GM12878 (cell line): ENCODE results near the gene RPL19. TPM values are rescaled to one million over a fixed set of nuclear protein-coding genes. Genes with fewer than 3 reads are reported as not detected.

Source experiments
- ATAC-seq: fragments of 200-7000 bp; cut with Tn5 transposase; 3 replicates; pipeline ENCODE4 v1.9.1; 2020; ENCODE audit warnings: mild to moderate bottlenecking, moderate library complexity
- BruUV-seq: library from RNA; stranded (reverse); fragments of 400-500 nt; replicated peaks from 2 replicates; lab custom pipeline; 2021; lab: Mats Ljungman, UMichigan
- CTCF ChIA-PET: fragments of 300-600 bp; sonication (Branson Sonifier 250); formaldehyde crosslinking; extraction: SDS; loops from one replicate; lab custom pipeline; 2021; ENCODE audit warnings: inconsistent platforms; lab: Yijun Ruan, JAX
- POLR2A ChIA-PET: fragments of 350-600 bp; formaldehyde crosslinking; extraction: SDS; loops from one replicate; lab custom pipeline; 2021; ENCODE audit warnings: inconsistent platforms; lab: Charles Lee
- RAD21 ChIA-PET: fragments of 300-600 bp; sonication (Branson Sonifier 250); formaldehyde crosslinking; loops from one replicate; lab custom pipeline; 2023; ENCODE audit warnings: antibody characterized with exemption; ENCODE audit not compliant: unreplicated experiment; lab: Charles Lee
- SMC1A ChIA-PET: fragments of 300-600 bp; sonication (Branson Sonifier 250); formaldehyde crosslinking; loops from one replicate; lab custom pipeline; 2023; ENCODE audit not compliant: unreplicated experiment, uncharacterized antibody; lab: Charles Lee
- DNase-seq: peaks from one replicate; pipeline ENCODE4 v3.0.0-alpha.2; 2011; ENCODE audit warnings: low read depth, low spot score
- FAIRE-seq: peaks from 3 replicates; lab custom pipeline; 2011; peaks lifted over from hg19 to GRCh38; lab: Jason Lieb, UNC
- H2AFZ ChIP-seq: 2 replicates; pipeline ENCODE4 v1.6.0; 2011; ENCODE audit warnings: low read depth, low read length, control low read depth; ENCODE audit not compliant: control insufficient read depth
- H3K27ac ChIP-seq: 2 replicates; pipeline ENCODE4 v1.5.1; 2011; ENCODE audit warnings: control low read depth; ENCODE audit not compliant: control insufficient read depth, insufficient read depth
- H3K27me3 ChIP-seq, 2 experiments: replicated peaks in 1 of 2; 2 replicates each; pipeline versions ENCODE4 v1.6.0 to v1.6.1; 2011; ENCODE audit warnings: low read length in 1 of 2; ENCODE audit not compliant: control insufficient read depth in 2 of 2, insufficient read depth in 2 of 2
- H3K36me3 ChIP-seq, 2 experiments: 2 replicates each; pipeline ENCODE4 v1.5.1; 2011; ENCODE audit warnings: low read length in 1 of 2; ENCODE audit not compliant: control insufficient read depth in 2 of 2, insufficient read depth in 2 of 2
- H3K4me1 ChIP-seq: 2 replicates; pipeline ENCODE4 v1.6.1; 2011; ENCODE audit warnings: mild to moderate bottlenecking, low read length, moderate library complexity, mixed read lengths; ENCODE audit not compliant: control insufficient read depth, insufficient read depth
- H3K4me2 ChIP-seq: 2 replicates; pipeline ENCODE4 v1.6.0; 2011; ENCODE audit warnings: control low read depth; ENCODE audit not compliant: control insufficient read depth, insufficient read depth
- H3K4me3 ChIP-seq: fragments of 200-600 bp; sonication (generic); 2 replicates; pipeline ENCODE4 v1.5.1; 2016
- H3K79me2 ChIP-seq: 2 replicates; pipeline ENCODE4 v1.6.0; 2011; ENCODE audit warnings: low read length; ENCODE audit not compliant: control insufficient read depth, insufficient read depth
- H3K9ac ChIP-seq: 2 replicates; pipeline ENCODE4 v1.8.0; 2011; ENCODE audit warnings: low read length, control low read depth, mixed read lengths; ENCODE audit not compliant: control insufficient read depth, insufficient read depth
- H3K9me3 ChIP-seq: replicated peaks from 3 replicates; pipeline ENCODE4 v1.5.1; 2011; ENCODE audit warnings: mild to moderate bottlenecking, low read length; ENCODE audit not compliant: control insufficient read depth, insufficient read depth
- H4K20me1 ChIP-seq: 2 replicates; pipeline ENCODE4 v1.6.0; 2011; ENCODE audit not compliant: control insufficient read depth, insufficient read depth
- HDAC2 ChIP-seq: fragments of 200-600 bp; sonication (generic); IDR thresholded peaks from 2 replicates; pipeline ENCODE4 v1.6.1; 2017
- KLF5 ChIP-seq: fragments of 450-650 bp; IDR thresholded peaks from 2 replicates; pipeline ENCODE4 v1.6.1; 2014; ENCODE audit warnings: mild to moderate bottlenecking; ENCODE audit not compliant: partially characterized antibody
- WGBS: methylation state at CpG from one replicate; pipeline ENCODE4 v1.1.6; 2016; ENCODE audit warnings: low lambda C conversion rate; ENCODE audit not compliant: insufficient replicate concordance, insufficient coverage; ENCODE audit errors: missing lambda C conversion rate; 5-methylcytosine and 5-hydroxymethylcytosine counted together
- in situ Hi-C: fragments of 300-500 bp; cut with MboI; formaldehyde crosslinking; loops from 9 replicates; pipeline ENCODE4 v1.14.3; 2018; ENCODE audit warnings: mixed read lengths
- intact Hi-C: fragments of 100-400 bp; cut with micrococcal nuclease; formaldehyde crosslinking; loops from one replicate; pipeline ENCODE4 v1.14.2; 2022; ENCODE audit not compliant: unreplicated experiment
- polyA plus RNA-seq, 11 experiments: library from polyadenylated mRNA; depleted of rRNA in 4 of 11; unstranded in 6 of 11; stranded (reverse) in 5 of 11; fragments of >200 nt; fragmentation: Nextera tagmentation in 4 of 11; fragmentation: Illumina TruSeq in 1 of 11; extraction: Ambion mirVana in 4 of 11; extraction: Trizol in 1 of 11; gene quantifications; 1 replicate in 1 of 11; 2 replicates in 10 of 11; pipeline versions ENCODE4 v1.2.1 to v1.2.3, GENCODE V29; 2011 to 2016; ENCODE audit warnings: inconsistent platforms in 2 of 11, missing spikeins in 2 of 11, low read depth in 1 of 11
- total RNA-seq, 4 experiments: library from RNA; depleted of rRNA in 3 of 4; stranded (reverse); fragments of >200 nt in 3 of 4; fragmentation: Illumina TruSeq in 1 of 4; extraction: Trizol in 1 of 4; gene quantifications; 2 replicates each; pipeline versions ENCODE4 v1.2.1 to v1.2.3, GENCODE V29; 2013 to 2021
- TF ChIP-seq, protein P1 (sequence below): IDR thresholded peaks from 2 replicates; pipeline ENCODE4 v1.6.1; 2012; ENCODE audit warnings: low read depth, low read length, improper control_type of control experiment

Gene RPL19
- total and polyA plus RNA-seq, 10 of the 15 experiments (the other 5 are each of a cell fraction or from before 2014, with no cell fraction given): 1,862 to 5,536 (median 3,836) TPM

DNA sequence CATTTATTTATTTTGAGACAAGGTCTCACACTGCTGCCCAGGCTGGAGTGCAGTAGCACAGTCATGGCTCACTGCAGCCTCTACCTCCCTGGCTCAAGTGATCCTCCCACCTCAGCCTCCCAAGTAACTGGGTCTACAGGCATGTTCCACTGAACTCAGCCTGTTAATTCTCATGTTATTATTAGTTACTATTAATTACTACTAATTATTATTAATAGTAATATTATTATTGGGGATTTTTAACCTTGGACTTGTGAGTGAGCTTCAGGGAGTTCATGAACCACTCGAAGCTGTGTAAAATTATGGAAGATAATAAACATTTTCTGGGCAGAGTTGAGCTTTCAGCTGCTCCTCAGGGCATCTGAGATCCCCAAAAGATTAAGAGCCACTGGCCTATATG, 30.3 kb downstream of the RPL19 start (continued):
- TF ChIP-seq KLF5: no peak
- no peak for TF ChIP-seq HDAC2

DNA sequence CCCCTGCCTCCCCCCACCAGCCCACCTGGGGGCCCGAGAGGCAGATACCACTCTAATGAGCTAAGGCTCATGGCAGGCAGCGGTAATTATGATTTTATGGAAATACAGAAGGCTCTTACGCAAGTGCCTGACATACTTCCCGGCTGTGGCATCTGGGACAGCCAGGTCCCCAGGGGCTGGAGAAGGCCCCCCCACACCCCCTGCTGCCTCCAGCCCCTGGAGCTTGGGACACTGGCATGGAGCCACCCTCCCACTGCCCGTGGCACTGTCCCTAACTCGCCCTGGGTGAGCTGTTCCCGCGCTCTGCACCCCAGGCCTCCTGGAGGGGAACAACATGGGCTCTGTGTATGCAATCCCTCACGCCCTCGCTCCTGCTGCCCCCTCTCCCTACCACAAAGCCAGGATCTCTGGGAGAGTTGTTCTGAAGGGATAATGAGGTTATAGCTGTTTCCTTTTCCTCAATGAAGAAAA, 31.0 kb downstream of the RPL19 start:
- H3K9ac ChIP-seq: no peak overlapping the region

More for the DNA sequence above, 31.0 kb downstream of the RPL19 start:
- POLR2A ChIA-PET: interaction anchor here (1.2 to 1.8 kb wide), 2 partner anchors 22 to 25 kb away, joined by 3 to 11 read pairs; no protein-coding TSS in a partner anchor
- SMC1A ChIA-PET: interaction anchor here (0.9 to 4.1 kb wide), 5 partner anchors 11 to 248 kb away, joined by 3 to 69 read pairs (median 5); no protein-coding TSS in a partner anchor
- Histone ChIP-seq H3K79me2 (no peaks in the 10 kb centered on the region), H3K36me3 (no peaks in the 10 kb centered on the region), H3K27me3 (peaks cover under 1% of the 10 kb centered on the region in 2 experiments; a peak in 2 of 4 replicates), H4K20me1 (no peaks in the 10 kb centered on the region), H3K4me2 (no peak overlapping the region), H3K27ac (no peak overlapping the region), H3K4me3 (no peak overlapping the region), H2AFZ (no peak overlapping the region), H3K9me3 (no peaks in the 10 kb centered on the region), H3K4me1 (no peaks in the 10 kb centered on the region)
- DNase-seq: no peak
- CTCF ChIA-PET: interaction anchor here (0.6 to 21.3 kb wide), 13 partner anchors 8 to 502 kb away, joined by 3 to 658 read pairs (median 6); no protein-coding TSS in a partner anchor
- intact Hi-C loops: no loop called here
- RAD21 ChIA-PET: interaction anchor here (0.7 to 11.3 kb wide), 6 partner anchors 13 to 353 kb away, joined by 3 to 160 read pairs (median 5); no protein-coding TSS in a partner anchor
- FAIRE-seq: no peak
- no peak for ATAC-seq
- in situ Hi-C loops: no loop called here
- TF ChIP-seq, protein P1, sequence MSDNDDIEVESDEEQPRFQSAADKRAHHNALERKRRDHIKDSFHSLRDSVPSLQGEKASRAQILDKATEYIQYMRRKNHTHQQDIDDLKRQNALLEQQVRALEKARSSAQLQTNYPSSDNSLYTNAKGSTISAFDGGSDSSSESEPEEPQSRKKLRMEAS: no peak
- no TSS peak for BruUV-seq
- WGBS: 46% methylated on average over 10 of the region's 10 CpGs
